ENCODE results near the gene ZNF740.
"Not testable (repeated sequence)": the region's sequence is repeated elsewhere in the genome, so short reads cannot be mapped to it uniquely, and the experiment has no call there.

Gene ZNF740

DNA sequence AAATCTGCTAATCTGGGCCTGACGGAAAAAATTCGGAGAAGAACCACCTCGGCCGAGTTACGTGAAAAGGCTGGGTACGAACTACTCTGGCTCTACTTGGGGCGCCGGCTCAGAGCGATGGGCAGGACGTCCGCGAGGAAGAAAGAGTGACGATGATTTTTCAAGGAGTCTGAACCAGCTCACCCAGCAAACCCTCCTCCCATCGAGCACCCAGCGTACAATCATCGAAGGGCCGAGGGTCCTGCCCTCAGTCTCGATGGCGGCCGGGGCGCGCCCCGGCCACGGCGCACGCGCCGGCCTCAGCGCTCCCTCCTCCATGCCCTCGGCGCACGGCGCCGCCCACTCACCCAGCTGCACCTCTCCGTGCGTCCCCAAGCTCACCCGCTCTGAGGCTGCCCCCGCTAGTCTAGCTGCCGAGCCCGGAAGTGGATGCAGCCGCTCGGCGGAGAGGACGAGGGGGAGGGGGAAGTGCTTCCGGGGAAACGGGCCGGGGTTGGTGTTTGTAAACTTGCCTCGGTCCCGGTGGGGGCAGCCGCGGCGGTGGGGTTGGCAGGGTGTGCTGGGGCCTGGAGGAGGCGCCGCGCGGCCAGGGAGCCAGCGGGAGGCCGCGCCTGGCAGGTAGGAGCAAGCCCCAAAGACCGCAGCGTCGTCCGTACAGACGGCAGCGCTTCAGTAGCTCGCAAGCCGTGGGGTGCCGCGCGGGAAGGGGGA is at the start of gene ZNF740, which contains the start of gene CSAD:
ZNF740 (plus strand) TSS at position 503 of the 711 bp plus-strand sequence. CDS start 1,262 bp downstream, outside the sequence.
CSAD (minus strand) TSS at position 706 of the 711 bp plus-strand sequence. CDS start 7,455 bp downstream, outside the sequence.
- DNase-seq (ENCODE audit: low read depth): peak; percentile 99

GRCh38 chr12:53131844-53132243 is 48.7 kb upstream of the ZNF740 start:
- no peak for DNase-seq (ENCODE audit: low read depth)

- DNase-seq (ENCODE audit: low read depth): no peak
Measured at GRCh38 chr12:53133722-53134121, 46.8 kb upstream of the ZNF740 start.

GRCh38 chr12:53143355-53143754 is 37.2 kb upstream of the ZNF740 start:
- DNase-seq (ENCODE audit: low read depth): no peak

DNA sequence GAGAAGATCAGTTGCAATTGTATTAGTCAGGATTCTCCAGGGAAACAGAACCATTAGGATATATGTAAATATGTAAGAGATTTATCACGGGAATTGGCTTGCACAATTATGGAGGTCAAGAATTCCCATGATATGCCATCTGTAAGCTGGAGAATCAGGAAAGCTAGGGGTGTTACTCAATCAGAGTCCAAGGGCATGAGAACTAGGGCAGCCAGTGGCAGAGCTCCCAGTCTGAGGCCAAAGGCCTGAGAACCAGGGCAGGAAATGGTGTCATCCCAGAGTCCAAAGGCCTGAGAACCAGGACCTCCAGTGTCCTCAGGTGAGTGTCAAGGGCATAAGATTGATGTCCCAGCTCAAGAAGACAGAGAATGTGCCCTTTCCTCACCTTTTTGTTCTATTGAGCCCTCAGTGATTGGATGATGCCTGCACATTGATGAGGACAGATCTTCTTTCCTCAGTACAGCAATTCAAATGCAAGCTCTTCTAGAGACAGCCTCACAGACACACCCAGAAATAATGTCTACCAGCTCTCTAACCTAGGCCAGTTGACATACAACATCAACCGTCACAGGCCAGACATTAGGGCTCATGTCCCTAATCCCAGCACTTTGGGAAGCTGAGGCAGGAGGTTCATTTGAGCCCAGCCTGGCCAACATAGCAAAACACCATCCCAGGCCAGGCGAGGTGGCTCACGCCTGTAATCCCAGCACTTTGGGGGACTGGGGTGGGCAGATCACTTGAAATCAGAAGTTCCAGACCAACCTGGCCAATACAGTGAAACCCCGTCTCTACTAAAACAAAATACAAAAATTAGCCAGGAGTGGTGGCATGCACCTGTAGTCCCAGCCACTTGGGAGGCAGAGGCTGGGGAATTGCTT is 34.9 kb upstream of the ZNF740 start:
- DNase-seq (ENCODE audit: low read depth): peak; percentile 36

- no peak for DNase-seq (ENCODE audit: low read depth)
Measured at GRCh38 chr12:53147181-53147580, 33.3 kb upstream of the ZNF740 start.

- no peak for DNase-seq (ENCODE audit: low read depth)
Measured at GRCh38 chr12:53147653-53148052, 32.9 kb upstream of the ZNF740 start.

- no peak for DNase-seq (ENCODE audit: low read depth)
Measured at GRCh38 chr12:53151039-53151438, 29.5 kb upstream of the ZNF740 start.

- DNase-seq (ENCODE audit: low read depth): no peak
Measured at GRCh38 chr12:53152390-53152789, 28.1 kb upstream of the ZNF740 start.

GRCh38 chr12:53159195-53159839 is 21.2 kb upstream of the ZNF740 start:
- DNase-seq (ENCODE audit: low read depth): peak; percentile 83

- DNase-seq (ENCODE audit: low read depth): no peak
Measured at GRCh38 chr12:53160000-53160399, 20.5 kb upstream of the ZNF740 start.

GRCh38 chr12:53160673-53161072 is 19.8 kb upstream of the ZNF740 start:
- DNase-seq (ENCODE audit: low read depth): no peak

DNA sequence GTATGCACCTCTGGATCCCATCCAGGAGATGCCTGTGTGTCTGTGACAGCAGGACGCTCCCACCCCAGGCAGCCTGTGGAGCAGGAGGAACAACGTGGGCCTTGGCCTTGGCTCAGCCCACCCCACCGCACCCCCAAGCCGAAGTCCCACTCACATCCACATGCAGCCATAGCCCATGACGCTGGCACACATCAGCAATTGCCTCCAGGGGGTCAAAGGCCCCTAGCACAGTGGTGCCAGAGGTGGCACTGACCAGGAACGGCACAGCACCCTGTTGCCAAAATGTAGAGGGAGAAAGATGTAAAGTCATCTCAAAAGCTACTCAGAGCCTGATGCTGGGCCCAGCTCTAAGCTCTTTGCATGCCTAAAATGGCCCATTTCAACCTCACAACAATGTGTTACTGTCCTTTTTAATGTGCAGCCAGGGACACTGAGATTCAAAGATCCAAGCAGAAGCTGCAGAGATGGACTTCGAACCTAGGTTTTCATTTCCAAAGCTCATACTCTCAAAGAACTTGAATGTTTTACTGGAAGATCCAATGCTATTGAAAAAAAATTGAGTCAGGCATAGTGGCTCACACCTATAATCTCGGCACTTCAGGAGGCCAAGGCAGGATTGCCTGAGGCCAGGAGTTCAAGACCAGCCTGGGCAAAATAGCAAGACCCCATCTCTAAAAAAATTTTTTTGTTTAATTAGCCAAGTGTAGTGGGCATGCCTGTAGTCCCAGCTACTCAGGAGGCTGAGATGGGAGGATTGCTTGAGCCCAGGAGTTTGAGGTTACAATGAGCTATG is 19.2 kb upstream of the ZNF740 start:
- no peak for DNase-seq (ENCODE audit: low read depth)

- not testable (repeated sequence) for DNase-seq (ENCODE audit: low read depth)
Measured at GRCh38 chr12:53163008-53163407, 17.5 kb upstream of the ZNF740 start.

DNA sequence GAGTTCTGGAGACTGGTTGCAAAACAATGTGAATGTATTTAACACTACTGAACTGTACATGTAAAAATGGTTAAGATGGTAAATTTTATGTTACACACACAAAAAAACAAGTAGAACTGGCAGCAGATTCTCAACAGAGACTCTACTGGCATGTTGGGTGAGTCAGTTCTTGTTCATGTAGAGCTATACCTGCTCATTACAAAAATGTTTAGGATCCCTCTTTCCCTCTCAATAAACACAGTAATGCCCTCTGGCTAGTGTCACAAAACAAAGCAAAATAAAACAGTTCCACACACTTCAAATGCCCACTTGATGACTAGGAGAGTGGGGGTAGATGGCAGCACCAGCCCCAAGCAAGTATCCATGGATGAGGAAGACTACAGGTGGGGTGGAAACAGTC is 13.7 kb upstream of the ZNF740 start:
- DNase-seq (ENCODE audit: low read depth): no peak

DNA sequence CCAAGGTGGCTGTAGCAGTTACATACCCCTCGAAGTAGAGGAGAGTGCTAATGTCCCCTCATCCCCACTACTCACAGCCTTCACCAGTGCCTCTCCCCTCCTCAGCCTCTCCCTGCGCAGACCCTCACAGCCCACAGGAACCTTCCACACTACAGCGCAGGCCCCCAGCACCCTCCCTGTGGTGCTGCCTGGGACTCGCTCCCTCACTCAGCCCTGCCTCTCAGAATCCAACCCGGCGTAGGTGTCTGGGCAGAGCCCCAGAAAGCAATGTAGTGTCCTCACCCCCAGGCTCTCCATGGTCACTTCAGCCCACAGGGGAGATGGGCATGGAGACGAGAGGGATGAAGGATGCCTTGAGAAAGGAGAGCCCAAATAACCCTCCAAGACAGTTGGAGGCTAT is 10.9 kb upstream of the ZNF740 start:
- DNase-seq (ENCODE audit: low read depth): no peak

GRCh38 chr12:53170215-53170614 is 10.3 kb upstream of the ZNF740 start:
- no peak for DNase-seq (ENCODE audit: low read depth)

DNA sequence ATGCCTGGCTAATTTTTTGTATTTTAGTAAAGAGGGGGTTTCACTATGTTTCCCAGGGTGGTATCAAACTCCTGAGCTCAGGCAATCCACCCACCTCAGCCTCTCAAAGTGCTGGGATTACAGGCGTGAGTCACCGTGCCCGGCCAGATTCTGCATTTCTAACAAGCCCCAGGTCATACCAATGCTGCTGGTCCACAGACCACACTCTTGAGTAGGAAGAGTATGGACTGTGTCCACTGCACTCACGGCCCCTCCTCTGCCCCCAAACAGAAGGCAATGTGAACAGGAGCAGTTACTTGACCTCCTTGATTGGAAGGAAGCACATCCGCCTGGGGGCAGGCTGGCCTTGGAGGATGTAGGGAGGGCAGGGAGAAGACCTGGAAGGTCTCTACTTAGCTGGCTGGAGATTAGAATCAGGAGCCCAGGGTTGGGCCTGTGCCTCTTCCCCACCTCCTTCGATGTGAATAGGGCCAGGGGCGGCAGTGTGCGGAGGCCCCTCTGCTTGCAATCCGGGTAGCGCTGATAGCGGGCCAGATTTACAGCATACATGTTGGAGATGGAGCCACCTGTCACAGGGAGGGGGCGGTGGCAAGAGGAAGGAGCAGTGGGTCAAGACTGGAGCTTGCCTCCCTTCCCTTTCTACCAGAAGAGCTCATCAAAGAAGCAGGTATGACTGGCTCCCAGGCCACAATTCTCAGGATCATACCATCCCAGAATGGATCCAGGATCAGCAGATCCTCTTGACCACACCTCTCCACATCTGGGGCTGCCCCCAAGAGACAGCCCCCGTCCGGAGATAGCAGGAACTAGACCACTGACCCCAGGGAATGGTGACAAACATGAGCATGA is 9.4 kb upstream of the ZNF740 start:
- peak; percentile 34 for DNase-seq (ENCODE audit: low read depth)

DNA sequence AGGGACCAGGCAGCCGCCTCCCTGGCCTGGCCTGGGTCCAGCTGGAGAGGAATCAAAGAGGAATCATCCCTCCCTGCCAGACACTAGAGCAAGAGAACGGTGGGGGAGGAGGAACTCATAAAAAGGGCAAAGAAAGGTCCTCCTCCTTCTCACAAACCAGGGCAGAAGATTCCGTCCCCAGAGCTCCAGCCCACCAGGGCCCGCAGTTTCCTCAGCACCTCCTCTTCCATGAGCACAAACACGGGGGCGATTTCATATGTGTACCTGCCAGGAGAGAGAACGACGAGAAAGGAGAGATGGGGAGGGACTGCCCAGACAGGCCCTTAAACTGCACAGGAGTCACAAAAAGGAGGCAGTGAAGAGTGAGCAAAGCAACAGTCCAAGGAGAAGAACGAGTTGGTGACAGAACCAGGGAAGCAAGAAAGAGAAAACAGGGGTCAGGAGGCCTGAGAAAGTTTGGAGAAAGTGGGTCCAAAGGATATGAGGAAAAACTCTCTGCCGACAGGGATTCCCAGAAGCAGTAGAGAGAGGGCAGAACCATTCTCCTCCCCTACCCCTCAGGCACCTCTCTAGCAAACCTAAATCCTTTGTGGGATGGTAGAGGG is 8.7 kb upstream of the ZNF740 start:
- DNase-seq (ENCODE audit: low read depth): no peak

- DNase-seq (ENCODE audit: low read depth): peak; percentile 73
Measured at GRCh38 chr12:53172352-53172751, 8.2 kb upstream of the ZNF740 start.

All from ELR (cell line).